GM23248 (cell line): ENCODE measurements around the gene NHSL2. TPM values are rescaled to one million over a fixed set of nuclear protein-coding genes. Genes with fewer than 3 reads are reported as not detected.
A peak's percentile ranks its signal among the peaks of the same experiment; 100 is the strongest.
"Not testable (repeated sequence)": the region's sequence is repeated elsewhere in the genome, so short reads cannot be mapped to it uniquely, and the experiment has no call there.

Experiments used
- DNase-seq: peaks from one replicate; pipeline ENCODE4 v3.0.0-alpha.2; 2015
- H2AFZ ChIP-seq: fragments of 200-600 bp; sonication (generic); 2 replicates; pipeline ENCODE4 v1.6.1; 2016; ENCODE audit warnings: antibody characterized with exemption
- H3F3A ChIP-seq: fragments of 200-600 bp; sonication (generic); 2 replicates; pipeline ENCODE4 v1.6.1; 2016; ENCODE audit warnings: mild to moderate bottlenecking, antibody characterized with exemption, mixed run types; ENCODE audit not compliant: insufficient read depth
- H3K27ac ChIP-seq: fragments of 200-600 bp; sonication (generic); 2 replicates; pipeline ENCODE4 v1.5.1; 2016; ENCODE audit warnings: mild to moderate bottlenecking
- H3K27me3 ChIP-seq: fragments of 200-600 bp; sonication (generic); replicated peaks from 2 replicates; pipeline ENCODE4 v1.6.1; 2016; ENCODE audit warnings: mild to moderate bottlenecking; ENCODE audit not compliant: insufficient read depth
- H3K36me3 ChIP-seq: fragments of 200-600 bp; sonication (generic); 2 replicates; pipeline ENCODE4 v1.6.1; 2016; ENCODE audit warnings: low read depth, mild to moderate bottlenecking
- H3K4me1 ChIP-seq: fragments of 200-600 bp; sonication (generic); 2 replicates; pipeline ENCODE4 v1.6.1; 2016; ENCODE audit warnings: mild to moderate bottlenecking; ENCODE audit not compliant: insufficient read depth
- H3K4me2 ChIP-seq: fragments of 200-600 bp; sonication (generic); one replicate; pipeline ENCODE4 v1.6.1; 2016; ENCODE audit warnings: mild to moderate bottlenecking; ENCODE audit not compliant: unreplicated experiment
- H3K4me3 ChIP-seq: fragments of 200-600 bp; sonication (generic); 2 replicates; pipeline ENCODE4 v1.5.1; 2016; ENCODE audit warnings: mild to moderate bottlenecking
- H3K79me2 ChIP-seq: fragments of 200-600 bp; sonication (generic); 2 replicates; pipeline ENCODE4 v1.6.1; 2016; ENCODE audit warnings: mild to moderate bottlenecking; ENCODE audit not compliant: insufficient read depth
- H3K9ac ChIP-seq: fragments of 200-600 bp; sonication (generic); 2 replicates; pipeline ENCODE4 v1.6.1; 2016; ENCODE audit warnings: mild to moderate bottlenecking
- H3K9me2 ChIP-seq: fragments of 200-600 bp; sonication (generic); 2 replicates; pipeline ENCODE4 v1.6.1; 2016; ENCODE audit warnings: mixed run types, mild to moderate bottlenecking, moderate library complexity; ENCODE audit not compliant: insufficient read depth
- H3K9me3 ChIP-seq: fragments of 200-600 bp; sonication (generic); one replicate; pipeline ENCODE4 v1.6.1; 2017; ENCODE audit warnings: low read depth
- H4K20me1 ChIP-seq: fragments of 200-600 bp; sonication (generic); 2 replicates; pipeline ENCODE4 v1.6.0; 2016; ENCODE audit not compliant: insufficient read depth
- EZH2 ChIP-seq: fragments of 200-600 bp; sonication (generic); IDR thresholded peaks from 2 replicates; pipeline ENCODE4 v1.6.1; 2018; ENCODE audit warnings: antibody characterized with exemption, mild to moderate bottlenecking; ENCODE audit not compliant: insufficient read depth, poor library complexity, severe bottlenecking
- EZH2phosphoT487 ChIP-seq: fragments of 200-600 bp; sonication (generic); IDR thresholded peaks from 2 replicates; pipeline ENCODE4 v1.6.1; 2018; ENCODE audit warnings: antibody characterized with exemption, moderate library complexity, mild to moderate bottlenecking, low read depth; ENCODE audit not compliant: insufficient read depth
- WGBS, 2 experiments: methylation state at CpG; one replicate each; pipeline ENCODE4 v1.1.6; 2015 to 2017; ENCODE audit warnings: low lambda C conversion rate in 2 of 2, low coverage in 1 of 2; ENCODE audit errors: missing lambda C conversion rate in 2 of 2; 5-methylcytosine and 5-hydroxymethylcytosine counted together
- in situ Hi-C: fragments of 300-500 bp; cut with MboI; formaldehyde crosslinking; loops from 2 replicates; pipeline ENCODE4 v1.15.0; 2020
- polyA plus RNA-seq: library from polyadenylated mRNA; unstranded; fragments of >200 nt; fragmentation: Nextera tagmentation; extraction: Ambion mirVana; gene quantifications from 2 replicates; pipeline ENCODE4 v1.2.1, GENCODE V29; 2016
- total RNA-seq: library from RNA; depleted of rRNA; stranded (reverse); fragments of >200 nt; shearing (Covaris generic); gene quantifications from 2 replicates; pipeline ENCODE4 v1.2.3, GENCODE V29; 2014

NHSL2 gene
- total and polyA plus RNA-seq, 2 experiments from 2014 or later, result 3.2 to 6.5 TPM

DNA sequence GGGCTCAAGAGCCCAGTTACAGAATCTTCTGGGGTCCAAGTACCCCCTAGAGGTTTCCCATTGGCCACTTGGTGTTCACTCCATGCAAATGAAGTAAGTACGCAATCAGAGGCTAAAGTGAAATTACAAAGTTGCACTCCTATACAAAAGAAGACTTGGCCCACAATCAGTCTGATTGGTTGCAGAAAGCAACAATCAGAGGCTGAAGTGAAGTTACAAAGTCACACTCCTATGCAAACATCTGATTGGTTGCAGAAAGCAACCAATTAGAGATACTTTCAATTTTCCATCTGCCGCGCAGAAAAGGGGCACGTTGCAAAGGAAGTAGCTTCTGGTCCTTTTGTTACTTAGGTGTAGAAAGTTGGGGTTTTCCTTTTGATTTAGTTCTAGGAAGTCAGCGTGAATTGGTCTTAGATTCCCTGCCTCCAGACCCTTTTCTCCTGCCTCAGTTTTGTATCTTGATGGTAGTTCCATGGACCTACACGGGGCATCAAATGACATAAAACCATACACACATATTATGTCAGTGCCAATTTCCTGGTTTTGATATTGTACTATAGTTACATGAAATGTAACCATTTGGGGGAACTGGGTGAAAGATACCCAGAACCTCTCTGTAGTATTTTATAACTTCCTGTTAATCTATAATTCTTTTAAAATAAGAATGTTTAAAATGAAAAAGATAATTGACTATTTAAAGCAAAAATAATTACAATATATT, 258.5 kb downstream of the NHSL2 start:
- TF ChIP-seq EZH2phosphoT487, result no peak
- TF ChIP-seq EZH2, result no peak
- H3K4me3 ChIP-seq, result peak overlapping the region; percentile 51; the same call in 1 of the 2 replicates
- WGBS, 2 experiments, result 19 to 26% methylated on average over 6 of the region's 6 CpGs

GRCh38 chrX:72176289-72176688, 265.6 kb downstream of the NHSL2 start:
- H3F3A ChIP-seq, H3K9me3 ChIP-seq, in situ Hi-C loops, H3K4me2 ChIP-seq, H3K9ac ChIP-seq, H2AFZ ChIP-seq, DNase-seq, H3K36me3 ChIP-seq, H3K27ac ChIP-seq, H3K9me2 ChIP-seq, H4K20me1 ChIP-seq, H3K4me3 ChIP-seq, H3K79me2 ChIP-seq, H3K27me3 ChIP-seq, H3K4me1 ChIP-seq: not testable (repeated sequence)
- WGBS, 2 experiments, result 78 to 93% methylated on average over 4 to 5 of the region's 5 CpGs

More for the DNA sequence above, 258.5 kb downstream of the NHSL2 start:
- Histone ChIP-seq H3K79me2 (no peaks in the 10 kb centered on the region), H4K20me1 (no peaks in the 10 kb centered on the region), H3K9me3 (no peaks in the 10 kb centered on the region), H3K36me3 (no peaks in the 10 kb centered on the region), H3K4me2 (peak overlapping the region; percentile 57), H2AFZ (peak overlapping the region; percentile 74), H3K9ac (no peak overlapping the region), H3K9me2 (no peaks in the 10 kb centered on the region), H3K27me3 (no peaks in the 10 kb centered on the region), H3K27ac (no peak overlapping the region), H3K4me1 (no peaks in the 10 kb centered on the region), H3F3A (no peaks in the 10 kb centered on the region)
- peak; percentile 8 for DNase-seq
- in situ Hi-C loops, result no loop called here

- 0 to 4% methylated on average over 2 of the region's 2 CpGs for WGBS, 2 experiments
- no peak for DNase-seq
- H3F3A ChIP-seq, result no peaks in the 10 kb centered on the region
- H3K79me2 ChIP-seq, result peaks cover 4% of the 10 kb centered on the region
- no peaks in the 10 kb centered on the region for H3K4me1 ChIP-seq
- H3K9me3 ChIP-seq, result no peaks in the 10 kb centered on the region
- no peak overlapping the region for H3K27ac ChIP-seq
- no peak overlapping the region for H3K4me3 ChIP-seq
- in situ Hi-C loops, result no loop called here
- H3K9ac ChIP-seq, result no peak overlapping the region
- no peak overlapping the region for H2AFZ ChIP-seq
- TF ChIP-seq EZH2 (no peak), EZH2phosphoT487 (no peak)
- H3K4me2 ChIP-seq, result no peak overlapping the region
- H3K9me2 ChIP-seq, result no peaks in the 10 kb centered on the region
- H4K20me1 ChIP-seq, result no peaks in the 10 kb centered on the region
- H3K27me3 ChIP-seq, result no peaks in the 10 kb centered on the region
- H3K36me3 ChIP-seq, result no peaks in the 10 kb centered on the region
Observed at GRCh38 chrX:72176981-72177380, 266.3 kb downstream of the NHSL2 start.

- H3K4me1 ChIP-seq, result peaks cover 8% of the 10 kb centered on the region; the same call in 1 of the 2 replicates
- peak overlapping the region; percentile 92 for H3K9ac ChIP-seq
- no peaks in the 10 kb centered on the region for H4K20me1 ChIP-seq
- no peaks in the 10 kb centered on the region for H3K36me3 ChIP-seq
- H3K27me3 ChIP-seq, result no peaks in the 10 kb centered on the region
- TF ChIP-seq EZH2 (no peak), EZH2phosphoT487 (no peak)
- DNase-seq, result no peak
- no peaks in the 10 kb centered on the region for H3K9me3 ChIP-seq
- no peaks in the 10 kb centered on the region for H3F3A ChIP-seq
- H3K79me2 ChIP-seq, result peaks cover 30% of the 10 kb centered on the region
- in situ Hi-C loops, result no loop called here
- H3K27ac ChIP-seq, result peak overlapping the region; percentile 83; the same call in 1 of the 2 replicates
- whole genome bisulfite sequencing, 2 experiments, result 0 to 27% methylated on average over 1 of the region's 1 CpG
- H3K4me2 ChIP-seq, result peak overlapping the region; percentile 82
- peak overlapping the region; percentile 90 for H3K4me3 ChIP-seq
- peak overlapping the region; percentile 93 for H2AFZ ChIP-seq
- H3K9me2 ChIP-seq, result no peaks in the 10 kb centered on the region
Observed at GRCh38 chrX:72180539-72180938, 269.9 kb downstream of the NHSL2 start.
